T-helper 1 cell treated with Interleukin-12 subunit alpha and Interleukin-12 subunit beta and Interleukin-4 antibody, amounts not matched to agents 30 μg/mL and 1 μg/mL, for 36 hours (primary cell): ENCODE results near the gene HBA2.
A peak's percentile ranks its signal among the peaks of the same experiment; 100 is the strongest.
"Not testable (repeated sequence)": the region's sequence is repeated elsewhere in the genome, so short reads cannot be mapped to it uniquely, and the experiment has no call there.

Experiments
- H3K27ac Mint-ChIP-seq: one replicate; pipeline ENCODE4 v1.8.0; 2021; ENCODE audit warnings: mild to moderate bottlenecking, mixed read lengths
- H3K27me3 Mint-ChIP-seq: one replicate; pipeline ENCODE4 v1.8.0; 2021; ENCODE audit warnings: low read depth, mixed read lengths
- H3K36me3 Mint-ChIP-seq: one replicate; pipeline ENCODE4 v1.8.0; 2021; ENCODE audit warnings: low read depth, mixed read lengths
- H3K4me1 Mint-ChIP-seq: one replicate; pipeline ENCODE4 v1.8.0; 2021; ENCODE audit warnings: low read depth, mixed read lengths
- H3K4me3 Mint-ChIP-seq: one replicate; pipeline ENCODE4 v1.8.0; 2021; ENCODE audit warnings: mild to moderate bottlenecking, moderate library complexity, mixed read lengths
- H3K9me3 Mint-ChIP-seq: one replicate; pipeline ENCODE4 v1.8.0; 2021; ENCODE audit warnings: mixed read lengths

The HBA2 gene

GRCh38 chr16:172374-172941 lies at the start of gene HBA2:
Gene HBA2 (plus strand): TSS chr16:172876. CDS start chr16:172913, 37 bp downstream.
- Mint-ChIP-seq H3K4me3 (peak within 1 kb of the TSS; percentile 28), H3K27me3 (peaks cover 73% of the 10 kb centered on the region)
- H3K9me3 Mint-ChIP-seq, H3K27ac Mint-ChIP-seq, H3K36me3 Mint-ChIP-seq, H3K4me1 Mint-ChIP-seq: not testable (repeated sequence)

- H3K27ac Mint-ChIP-seq, H3K4me3 Mint-ChIP-seq, H3K4me1 Mint-ChIP-seq, H3K36me3 Mint-ChIP-seq, H3K27me3 Mint-ChIP-seq, H3K9me3 Mint-ChIP-seq: not testable (repeated sequence)
Measured at GRCh38 chr16:123558-124350, 48.9 kb upstream of the HBA2 start.

- Mint-ChIP-seq H3K27ac (no peak overlapping the region), H3K27me3 (no peaks in the 10 kb centered on the region), H3K4me3 (no peak overlapping the region), H3K36me3 (no peaks in the 10 kb centered on the region), H3K4me1 (no peaks in the 10 kb centered on the region), H3K9me3 (no peaks in the 10 kb centered on the region)
Measured at GRCh38 chr16:125011-125410, 47.7 kb upstream of the HBA2 start.

- Mint-ChIP-seq H3K27ac (no peak overlapping the region), H3K4me3 (no peak overlapping the region), H3K27me3 (no peaks in the 10 kb centered on the region), H3K36me3 (no peaks in the 10 kb centered on the region), H3K4me1 (peaks cover 7% of the 10 kb centered on the region), H3K9me3 (no peaks in the 10 kb centered on the region)
Measured at GRCh38 chr16:129075-129474, 43.6 kb upstream of the HBA2 start.

GRCh38 chr16:130533-131173 lies 42.0 kb upstream of the HBA2 start:
- no peaks in the 10 kb centered on the region for H3K36me3 Mint-ChIP-seq
- H3K4me3 Mint-ChIP-seq = no peak overlapping the region
- no peaks in the 10 kb centered on the region for H3K9me3 Mint-ChIP-seq
- no peak overlapping the region for H3K27ac Mint-ChIP-seq
- H3K27me3 Mint-ChIP-seq = no peaks in the 10 kb centered on the region
- peaks cover 7% of the 10 kb centered on the region for H3K4me1 Mint-ChIP-seq

- peaks cover 3% of the 10 kb centered on the region for H3K36me3 Mint-ChIP-seq
- H3K27ac Mint-ChIP-seq = no peak overlapping the region
- H3K27me3 Mint-ChIP-seq = no peaks in the 10 kb centered on the region
- H3K4me1 Mint-ChIP-seq = peaks cover 10% of the 10 kb centered on the region
- H3K4me3 Mint-ChIP-seq = no peak overlapping the region
- no peaks in the 10 kb centered on the region for H3K9me3 Mint-ChIP-seq
Measured at GRCh38 chr16:132120-132519, 40.6 kb upstream of the HBA2 start.

GRCh38 chr16:133716-134115 lies 39.0 kb upstream of the HBA2 start:
- Mint-ChIP-seq H3K27ac (no peak overlapping the region), H3K4me3 (no peak overlapping the region), H3K27me3 (no peaks in the 10 kb centered on the region), H3K9me3 (no peaks in the 10 kb centered on the region), H3K4me1 (peaks cover 13% of the 10 kb centered on the region), H3K36me3 (peaks cover 3% of the 10 kb centered on the region)

GRCh38 chr16:138049-138417 lies 34.6 kb upstream of the HBA2 start:
- H3K4me3 Mint-ChIP-seq = peak overlapping the region; percentile 81
- no peaks in the 10 kb centered on the region for H3K27me3 Mint-ChIP-seq
- H3K9me3 Mint-ChIP-seq = no peaks in the 10 kb centered on the region
- H3K4me1 Mint-ChIP-seq = peaks cover 10% of the 10 kb centered on the region
- H3K27ac Mint-ChIP-seq = peak overlapping the region; percentile 70
- peaks cover 3% of the 10 kb centered on the region for H3K36me3 Mint-ChIP-seq

- Mint-ChIP-seq H3K4me1 (peaks cover 6% of the 10 kb centered on the region), H3K27ac (no peak overlapping the region), H3K4me3 (peak overlapping the region; percentile 22), H3K36me3 (peaks cover 3% of the 10 kb centered on the region), H3K9me3 (no peaks in the 10 kb centered on the region), H3K27me3 (peaks cover 6% of the 10 kb centered on the region)
Measured at GRCh38 chr16:140175-140857, 32.4 kb upstream of the HBA2 start.

- Mint-ChIP-seq H3K4me1 (no peaks in the 10 kb centered on the region), H3K27me3 (peaks cover 6% of the 10 kb centered on the region), H3K9me3 (no peaks in the 10 kb centered on the region), H3K4me3 (no peak overlapping the region), H3K27ac (no peak overlapping the region), H3K36me3 (no peaks in the 10 kb centered on the region)
Measured at GRCh38 chr16:142405-142967, 30.2 kb upstream of the HBA2 start.

GRCh38 chr16:143047-143446 lies 29.6 kb upstream of the HBA2 start:
- Mint-ChIP-seq H3K4me1 (no peaks in the 10 kb centered on the region), H3K27me3 (peaks cover 10% of the 10 kb centered on the region), H3K36me3 (no peaks in the 10 kb centered on the region), H3K4me3 (no peak overlapping the region), H3K9me3 (no peaks in the 10 kb centered on the region), H3K27ac (no peak overlapping the region)

- Mint-ChIP-seq H3K4me1 (no peaks in the 10 kb centered on the region), H3K27me3 (peaks cover 12% of the 10 kb centered on the region), H3K36me3 (no peaks in the 10 kb centered on the region), H3K4me3 (no peak overlapping the region), H3K9me3 (no peaks in the 10 kb centered on the region), H3K27ac (no peak overlapping the region)
Measured at GRCh38 chr16:143456-143855, 29.2 kb upstream of the HBA2 start.

- no peaks in the 10 kb centered on the region for H3K36me3 Mint-ChIP-seq
- peaks cover 26% of the 10 kb centered on the region for H3K27me3 Mint-ChIP-seq
- no peak overlapping the region for H3K27ac Mint-ChIP-seq
- no peaks in the 10 kb centered on the region for H3K9me3 Mint-ChIP-seq
- no peak overlapping the region for H3K4me3 Mint-ChIP-seq
- no peaks in the 10 kb centered on the region for H3K4me1 Mint-ChIP-seq
Measured at GRCh38 chr16:144797-145252, 27.9 kb upstream of the HBA2 start.

GRCh38 chr16:146646-147045 lies 26.0 kb upstream of the HBA2 start:
- no peaks in the 10 kb centered on the region for H3K4me1 Mint-ChIP-seq
- no peaks in the 10 kb centered on the region for H3K36me3 Mint-ChIP-seq
- H3K27ac Mint-ChIP-seq = no peak overlapping the region
- H3K9me3 Mint-ChIP-seq = no peaks in the 10 kb centered on the region
- H3K4me3 Mint-ChIP-seq = no peak overlapping the region
- H3K27me3 Mint-ChIP-seq = peaks cover 36% of the 10 kb centered on the region
